ENCODE results near the gene ZBTB1. TPM values are rescaled to one million over a fixed set of nuclear protein-coding genes. Genes with fewer than 3 reads are reported as not detected.

The ZBTB1 gene
- total RNA-seq, 2 donors from 2014 or later = 18.5 to 21.2 TPM

DNA sequence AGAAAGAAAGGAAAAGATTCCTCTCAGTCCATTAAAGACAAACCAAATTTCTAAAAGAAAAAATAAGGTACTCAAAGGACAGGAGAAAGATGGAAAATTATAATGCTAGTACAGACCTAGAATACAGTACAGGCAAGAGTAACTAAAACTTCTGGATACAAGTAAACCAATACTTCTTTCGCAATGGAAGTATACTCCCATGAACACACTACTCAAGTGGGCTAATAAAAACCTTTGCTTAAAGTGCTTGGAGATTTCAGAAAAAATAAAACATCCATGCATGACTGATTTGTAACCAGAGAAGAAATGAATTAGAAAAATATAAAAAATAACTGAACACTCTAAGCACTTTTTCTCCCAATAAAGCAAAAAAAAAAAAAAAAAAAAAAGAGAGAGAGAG is 4.5 kb upstream of the ZBTB1 start:
- TF ChIP-seq, protein P1, sequence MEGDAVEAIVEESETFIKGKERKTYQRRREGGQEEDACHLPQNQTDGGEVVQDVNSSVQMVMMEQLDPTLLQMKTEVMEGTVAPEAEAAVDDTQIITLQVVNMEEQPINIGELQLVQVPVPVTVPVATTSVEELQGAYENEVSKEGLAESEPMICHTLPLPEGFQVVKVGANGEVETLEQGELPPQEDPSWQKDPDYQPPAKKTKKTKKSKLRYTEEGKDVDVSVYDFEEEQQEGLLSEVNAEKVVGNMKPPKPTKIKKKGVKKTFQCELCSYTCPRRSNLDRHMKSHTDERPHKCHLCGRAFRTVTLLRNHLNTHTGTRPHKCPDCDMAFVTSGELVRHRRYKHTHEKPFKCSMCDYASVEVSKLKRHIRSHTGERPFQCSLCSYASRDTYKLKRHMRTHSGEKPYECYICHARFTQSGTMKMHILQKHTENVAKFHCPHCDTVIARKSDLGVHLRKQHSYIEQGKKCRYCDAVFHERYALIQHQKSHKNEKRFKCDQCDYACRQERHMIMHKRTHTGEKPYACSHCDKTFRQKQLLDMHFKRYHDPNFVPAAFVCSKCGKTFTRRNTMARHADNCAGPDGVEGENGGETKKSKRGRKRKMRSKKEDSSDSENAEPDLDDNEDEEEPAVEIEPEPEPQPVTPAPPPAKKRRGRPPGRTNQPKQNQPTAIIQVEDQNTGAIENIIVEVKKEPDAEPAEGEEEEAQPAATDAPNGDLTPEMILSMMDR (IDR thresholded peaks at IDR 0.05) = no peak
- Histone ChIP-seq H3K36me3 (no peaks in the 10 kb centered on the region), H3K4me3 (no peak overlapping the region), H3K27me3 (no peaks in the 10 kb centered on the region), H3K27ac (peak overlapping the region in 1 of 2 donors; percentile 100), H3K4me1 (peaks cover 0 to 32% of the 10 kb centered on the region in 2 donors), H3K9me3 (no peaks in the 10 kb centered on the region)
- no peak for DNase-seq (ENCODE audit: low spot score)

DNA sequence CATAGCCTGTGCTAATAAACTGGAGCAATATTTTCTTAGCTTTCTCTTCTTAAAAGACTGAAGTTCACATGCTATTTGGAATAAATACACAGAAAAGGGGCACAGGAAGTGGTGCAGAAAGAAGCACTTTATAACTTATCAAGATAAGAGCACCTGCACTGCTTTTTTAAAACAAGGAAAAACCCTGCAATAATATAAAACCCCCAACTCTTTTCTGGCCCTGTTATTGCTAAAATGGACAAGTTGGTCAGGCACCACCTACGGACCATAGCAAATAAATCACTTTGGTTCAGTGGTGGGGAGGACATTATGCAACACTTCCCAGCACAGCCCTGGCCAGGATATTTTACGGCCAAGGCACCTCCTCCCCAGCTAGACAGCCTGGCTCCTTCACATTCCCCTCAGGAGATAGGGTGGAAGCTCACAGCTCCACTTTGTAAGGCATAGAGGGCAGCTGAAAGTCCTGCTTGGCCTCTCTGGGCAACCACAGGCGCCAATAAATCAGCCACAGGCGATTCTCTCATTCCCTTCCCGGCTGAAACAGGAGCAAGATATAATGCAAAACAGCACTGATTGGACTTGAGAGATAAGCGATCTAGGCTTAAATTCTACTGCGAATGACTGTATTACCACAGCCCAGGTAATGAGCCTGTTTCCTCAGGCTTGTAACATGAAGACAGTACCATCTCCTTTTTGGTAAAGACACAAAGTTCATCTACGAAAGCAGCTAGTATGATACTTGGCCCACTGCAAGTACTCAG is 3.0 kb upstream of the ZBTB1 start:
- Histone ChIP-seq H3K9me3 (no peaks in the 10 kb centered on the region), H3K36me3 (no peaks in the 10 kb centered on the region), H3K27me3 (no peaks in the 10 kb centered on the region), H3K4me3 (peak overlapping the region; percentile 80 to 85), H3K27ac (peak overlapping the region; percentile 99 to 100), H3K4me1 (peaks cover 0 to 43% of the 10 kb centered on the region in 2 donors)
- TF ChIP-seq, protein P1 (IDR thresholded peaks at IDR 0.05) = no peak
- DNase-seq (ENCODE audit: low spot score) = peak; percentile 80

DNA sequence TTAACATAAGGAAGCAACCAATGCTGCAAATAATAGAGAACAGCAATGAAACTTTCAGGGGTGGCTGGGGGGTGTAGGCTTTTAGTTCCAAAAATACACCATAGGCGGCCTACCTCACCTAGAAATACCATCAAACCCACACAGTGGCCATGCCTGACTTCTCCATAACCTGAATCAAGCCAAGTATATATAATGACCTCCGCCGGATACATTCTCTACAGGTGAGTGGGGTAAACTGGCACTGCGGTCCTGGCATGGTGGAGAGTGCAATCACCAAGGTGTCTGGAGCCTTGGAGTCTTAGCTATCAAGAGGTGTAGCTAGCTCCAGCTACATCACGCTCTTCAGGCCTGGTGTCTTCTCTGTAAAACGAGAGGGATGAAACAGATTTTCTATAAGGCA is 2.1 kb upstream of the ZBTB1 start:
- Histone ChIP-seq H3K4me1 (peaks cover 0 to 52% of the 10 kb centered on the region in 2 donors), H3K27ac (peak overlapping the region; percentile 99 to 100), H3K36me3 (no peaks in the 10 kb centered on the region), H3K27me3 (no peaks in the 10 kb centered on the region), H3K9me3 (no peaks in the 10 kb centered on the region), H3K4me3 (peak overlapping the region; percentile 80 to 85)
- TF ChIP-seq, protein P1 (IDR thresholded peaks at IDR 0.05) = no peak
- no peak for DNase-seq (ENCODE audit: low spot score)

DNA sequence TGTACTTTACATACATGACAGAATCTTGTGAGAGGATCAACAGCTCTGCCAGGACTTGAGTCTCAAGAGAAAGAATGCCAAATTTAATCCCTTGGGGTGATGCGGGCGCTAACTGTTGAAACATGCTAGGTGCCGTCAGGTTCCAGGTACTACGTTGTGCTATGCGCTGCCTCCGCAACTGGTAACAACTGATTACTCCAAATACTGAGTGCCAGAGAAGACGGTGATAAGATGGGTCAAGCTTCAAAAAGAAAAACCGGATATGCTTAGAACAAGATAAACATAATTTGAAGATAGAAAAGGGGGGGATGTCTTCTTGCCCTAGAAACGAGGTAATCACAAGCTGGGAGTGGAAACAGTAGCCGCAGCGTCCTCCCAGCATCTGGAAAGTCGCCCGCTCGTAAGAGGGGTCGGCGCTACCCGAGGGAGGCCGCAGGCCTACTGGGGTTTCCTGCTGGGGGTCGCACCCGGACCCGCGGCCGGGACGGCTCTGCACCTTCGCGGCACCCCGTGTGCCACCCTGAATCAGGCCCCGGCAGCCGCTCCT is 1.6 kb upstream of the ZBTB1 start:
- Histone ChIP-seq H3K27ac (peak overlapping the region; percentile 99 to 100), H3K4me3 (peak overlapping the region; percentile 80 to 85), H3K36me3 (no peaks in the 10 kb centered on the region), H3K4me1 (peaks cover 0 to 57% of the 10 kb centered on the region in 2 donors), H3K27me3 (no peaks in the 10 kb centered on the region), H3K9me3 (no peaks in the 10 kb centered on the region)
- TF ChIP-seq, protein P1 (IDR thresholded peaks at IDR 0.05) = no peak
- no peak for DNase-seq (ENCODE audit: low spot score)

DNA sequence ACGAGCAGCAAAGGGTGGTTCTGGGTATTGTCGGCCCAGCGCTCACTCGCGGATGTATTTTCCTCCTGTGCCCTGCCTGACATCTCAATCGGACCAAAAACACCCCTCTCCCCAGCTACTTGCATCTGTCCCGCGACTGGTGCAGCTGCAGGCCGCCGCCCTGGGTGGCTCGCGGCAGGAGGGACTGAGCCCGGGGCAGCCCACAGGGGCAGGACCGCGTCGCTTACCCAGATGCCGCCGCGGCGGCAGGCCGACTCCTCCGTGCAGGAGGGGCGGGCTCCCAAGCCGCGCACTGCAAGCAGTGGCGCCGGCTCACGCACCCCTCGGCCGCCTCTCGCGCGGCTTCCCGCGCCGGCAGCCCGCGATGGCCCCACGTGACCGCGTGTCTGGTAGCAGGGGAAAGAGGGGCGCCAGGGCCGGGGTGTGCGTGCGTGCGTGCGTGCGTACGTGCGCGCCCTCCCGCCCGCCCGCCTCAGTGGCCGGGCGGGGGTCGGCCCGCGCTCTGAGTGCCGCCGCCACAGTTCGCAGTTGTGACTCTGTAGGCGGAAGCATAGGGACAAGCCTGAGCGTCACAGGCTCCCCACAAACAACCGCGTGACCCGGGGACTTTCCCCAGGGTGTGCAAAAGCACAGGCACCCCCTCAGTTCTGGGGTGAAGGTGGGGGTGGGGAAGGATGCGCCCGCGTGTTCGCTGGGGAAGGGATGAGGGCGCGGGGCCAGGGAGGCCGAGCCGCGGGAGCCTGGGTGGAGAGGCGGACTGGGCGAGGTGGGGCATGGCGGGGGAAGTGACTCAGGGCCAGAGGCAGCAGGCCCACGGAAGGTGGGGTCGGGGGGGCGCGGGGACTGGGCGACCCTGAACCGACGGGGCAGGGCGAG is 898 bp upstream of the ZBTB1 start, which contains the start of gene ZBTB25:
ZBTB25 (minus strand) TSS at position 405 of the 876 bp plus-strand sequence. CDS start 13,305 bp downstream, outside the sequence.
- peaks cover 0 to 58% of the 10 kb centered on the region in 2 donors for H3K4me1 ChIP-seq
- TF ChIP-seq, protein P1 (IDR thresholded peaks at IDR 0.05) = no peak
- H3K27ac ChIP-seq = peak within 1 kb of the TSS; percentile 99 to 100
- no peaks in the 10 kb centered on the region for H3K9me3 ChIP-seq
- H3K4me3 ChIP-seq = peak within 1 kb of the TSS; percentile 80 to 85
- DNase-seq (ENCODE audit: low spot score) = peak; percentile 92
- H3K27me3 ChIP-seq = no peaks in the 10 kb centered on the region
- no peaks in the 10 kb centered on the region for H3K36me3 ChIP-seq

Data from right atrium auricular region (tissue), 2 donors.